GM18526 (cell line): Measurements from ENCODE around the gene GIPR.

ENCODE experiments used
- POLR2A ChIP-seq: IDR thresholded peaks from 3 replicates; pipeline ENCODE4 v1.6.1; 2011; ENCODE audit not compliant: insufficient read length; ENCODE audit errors: extremely low read depth

The GIPR gene

DNA sequence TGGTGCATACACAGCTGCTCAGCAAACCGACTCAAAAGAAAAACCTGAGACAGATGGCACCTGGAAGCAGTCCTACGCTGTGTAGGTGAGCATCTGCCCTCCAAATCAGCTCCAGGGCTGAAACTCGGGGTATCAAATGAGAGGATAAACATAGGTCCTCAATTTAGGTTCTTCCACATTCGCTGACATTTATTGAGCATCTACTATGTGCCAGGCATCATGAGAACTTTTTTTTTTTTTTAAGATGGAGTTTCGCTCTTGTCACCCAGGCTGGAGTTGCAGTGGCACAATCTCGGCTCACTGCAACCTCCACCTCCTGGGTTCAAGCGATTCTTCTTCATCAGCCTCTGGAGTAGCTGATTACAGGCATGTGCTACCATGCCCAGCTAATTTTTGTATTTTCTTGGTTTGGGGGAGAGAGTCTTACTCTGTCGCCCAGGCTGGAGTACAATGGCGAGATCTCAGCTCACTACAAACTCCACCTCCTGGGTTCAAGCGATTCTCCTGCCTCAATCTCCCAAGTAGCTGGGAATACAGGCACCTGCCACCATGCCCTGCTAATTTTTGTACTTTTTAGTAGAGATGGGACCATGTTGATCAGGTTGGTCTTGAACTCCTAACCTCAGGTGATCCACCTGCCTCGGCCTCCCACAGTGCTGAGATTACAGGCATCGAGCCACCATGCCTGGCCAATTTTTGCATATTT, 37.8 kb downstream of the GIPR start:
- no peak for TF ChIP-seq POLR2A

DNA sequence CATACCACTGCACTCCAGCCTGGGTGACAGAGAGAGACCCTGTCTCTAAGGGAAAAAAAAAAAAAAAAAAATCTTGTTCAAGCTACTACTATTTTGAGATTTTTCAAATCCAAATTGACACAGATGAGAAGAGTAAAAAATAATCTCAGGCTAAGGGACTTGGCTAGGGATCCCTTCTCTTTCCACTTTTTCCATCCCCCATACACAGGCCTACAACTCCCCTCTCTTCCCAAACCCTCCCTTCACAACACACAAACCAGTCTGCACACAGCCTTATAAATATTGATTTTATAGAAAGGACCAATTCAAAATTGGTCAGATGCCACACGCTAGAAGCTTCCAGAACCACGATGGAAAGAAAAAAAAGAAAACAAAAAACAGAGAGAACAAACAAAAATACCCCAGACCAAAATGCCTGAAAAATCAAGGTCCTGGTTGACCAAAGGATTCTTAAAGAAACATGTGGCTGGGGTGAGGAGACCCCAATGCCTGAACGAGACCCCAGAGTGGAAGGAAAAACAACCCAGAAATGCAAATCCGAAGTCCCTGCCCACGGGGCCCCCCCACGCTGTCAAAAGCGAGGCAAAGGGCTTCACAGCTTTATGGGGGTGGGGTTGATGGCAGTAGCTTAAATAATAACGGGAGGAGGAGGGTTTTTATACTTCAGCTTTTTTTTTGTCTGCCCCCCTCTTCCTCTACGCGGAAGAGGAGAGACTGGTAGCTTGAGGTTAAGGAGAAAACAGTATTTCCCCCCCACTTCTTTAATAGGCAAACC, 42.5 kb downstream of the GIPR start:
- TF ChIP-seq POLR2A = no peak

DNA sequence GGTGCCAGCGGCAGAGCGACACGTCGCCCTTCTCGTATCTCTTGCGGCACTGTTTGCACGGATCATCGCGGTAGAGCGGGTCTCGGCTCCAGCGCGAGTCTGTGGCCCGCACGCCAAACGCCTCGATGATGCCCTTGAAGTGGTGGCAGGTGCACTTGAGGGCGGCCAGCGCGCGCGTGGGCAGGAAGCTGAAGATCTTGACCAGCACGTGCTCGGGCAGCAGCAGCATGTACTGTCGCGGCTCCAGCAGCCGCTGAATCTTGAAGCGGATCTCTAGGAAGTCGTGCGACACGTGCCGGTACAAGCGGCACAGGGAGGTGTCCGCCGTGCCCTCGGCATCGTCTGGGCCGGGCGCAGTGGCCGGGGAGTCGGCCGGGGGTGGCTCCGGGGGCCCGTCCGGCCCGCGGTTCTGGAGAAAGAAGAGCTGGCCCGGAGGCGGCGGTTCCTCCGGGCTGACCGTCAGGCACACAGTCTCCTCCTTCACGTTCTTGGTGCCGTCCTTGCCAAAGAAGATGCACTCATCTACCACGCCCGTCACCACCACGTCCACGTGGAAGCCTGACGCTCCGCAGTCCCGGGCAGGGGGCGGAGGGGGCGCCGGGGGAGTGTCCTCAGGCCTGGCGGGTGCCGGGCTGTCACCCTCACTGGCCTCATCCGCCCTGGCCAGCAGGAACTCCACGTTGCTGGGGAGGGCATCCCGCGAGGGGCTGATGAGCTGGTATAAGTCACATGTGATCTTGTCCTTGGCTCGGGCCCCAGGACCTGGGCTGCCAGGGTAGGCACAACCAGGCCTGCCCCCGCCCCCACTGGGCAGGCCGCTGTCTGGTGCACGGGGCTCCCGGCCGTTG, 44.1 kb downstream of the GIPR start:
- TF ChIP-seq POLR2A = no peak

DNA sequence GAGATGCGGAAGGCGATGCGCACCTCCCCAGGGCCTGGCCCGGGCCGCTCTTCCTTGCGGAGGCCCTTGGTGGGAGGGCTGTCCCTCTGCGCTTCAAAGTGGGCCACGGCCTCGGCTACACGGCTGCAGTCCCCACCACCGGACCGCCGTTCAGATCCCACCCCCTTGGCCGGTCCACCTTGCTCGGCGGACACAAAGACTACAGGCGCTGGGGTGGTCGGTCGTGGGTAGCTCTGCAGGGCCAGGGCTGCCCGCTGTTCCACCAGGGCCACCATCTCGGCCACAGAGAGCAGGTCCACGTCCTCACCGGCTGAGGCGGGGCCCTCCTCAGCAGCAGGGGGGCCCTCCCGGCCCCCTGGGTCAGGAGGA, 44.7 kb downstream of the GIPR start:
- no peak for TF ChIP-seq POLR2A

DNA sequence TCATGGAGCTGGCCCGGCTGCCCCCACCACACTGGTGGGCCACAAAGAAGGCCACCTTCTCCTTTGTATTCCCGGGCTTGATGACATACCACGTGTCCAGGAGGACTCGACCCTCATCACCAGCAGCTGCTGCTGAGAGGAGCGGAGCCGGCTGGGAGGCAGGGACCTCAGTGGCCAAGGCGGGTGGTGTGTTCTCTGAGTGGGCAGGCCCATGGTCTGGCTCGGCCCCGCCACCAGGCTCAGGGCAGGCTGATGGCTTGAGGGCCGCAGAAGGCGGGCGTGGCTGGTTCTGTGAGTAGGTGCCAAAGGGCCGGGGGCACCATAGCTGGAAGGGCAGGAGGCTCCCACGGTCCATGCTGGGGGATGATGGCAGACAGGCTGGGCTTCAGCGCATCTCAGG, 45.1 kb downstream of the GIPR start:
- no peak for TF ChIP-seq POLR2A

DNA sequence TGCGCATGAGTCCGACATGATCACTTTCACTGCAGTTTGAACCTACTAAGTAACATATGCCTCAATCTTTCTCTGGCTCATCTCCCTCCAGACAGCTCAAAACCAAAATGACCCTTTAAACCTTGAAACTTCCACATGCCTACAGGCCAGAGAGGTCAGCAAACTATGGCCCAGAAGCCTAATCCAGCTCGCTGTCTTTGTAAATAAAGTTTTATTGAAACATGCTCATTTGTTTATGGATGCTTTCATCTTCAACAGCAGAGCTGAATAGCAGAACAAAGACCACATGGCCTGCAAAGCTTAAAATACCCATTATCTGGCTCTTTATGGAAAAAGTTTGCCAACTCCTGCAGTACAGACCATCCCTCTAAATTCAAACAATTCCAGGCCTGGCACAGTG, 47.1 kb downstream of the GIPR start:
- TF ChIP-seq POLR2A = no peak

DNA sequence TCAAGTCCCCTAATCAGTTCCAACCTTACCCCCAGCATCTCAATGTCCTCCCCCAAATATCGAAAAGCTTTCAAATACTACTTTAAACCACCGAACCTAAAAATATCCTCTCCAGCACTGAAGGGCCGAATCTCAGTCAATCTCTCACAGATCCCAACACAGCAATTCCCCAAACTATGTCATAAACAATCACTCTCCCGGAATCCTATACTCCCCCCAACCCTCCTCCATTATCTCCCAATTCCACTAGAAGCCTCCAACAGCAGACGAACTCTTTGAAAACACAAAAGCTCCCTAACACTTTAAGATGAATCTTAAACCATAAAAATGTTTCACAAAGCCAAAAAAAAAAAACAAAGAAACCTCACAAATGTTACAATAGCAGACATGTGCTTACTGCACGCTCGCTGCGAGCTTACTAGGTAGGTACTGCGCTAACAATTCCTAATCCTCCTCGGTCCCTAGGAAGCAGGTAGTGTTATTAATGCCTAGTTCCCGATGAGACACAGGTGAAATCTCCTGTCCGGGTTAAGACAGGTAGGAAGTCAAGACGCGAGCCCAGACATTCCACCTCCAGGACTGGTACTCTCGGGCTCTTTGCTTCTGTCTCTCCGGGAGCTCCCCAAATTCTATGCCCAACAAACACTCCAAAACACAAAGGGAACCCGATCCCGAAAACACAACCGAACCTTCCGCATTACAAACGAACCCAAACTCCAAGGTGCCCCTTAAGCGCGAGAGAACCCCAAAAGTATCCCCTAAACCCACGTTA, 48.5 kb downstream of the GIPR start:
- TF ChIP-seq POLR2A = no peak

DNA sequence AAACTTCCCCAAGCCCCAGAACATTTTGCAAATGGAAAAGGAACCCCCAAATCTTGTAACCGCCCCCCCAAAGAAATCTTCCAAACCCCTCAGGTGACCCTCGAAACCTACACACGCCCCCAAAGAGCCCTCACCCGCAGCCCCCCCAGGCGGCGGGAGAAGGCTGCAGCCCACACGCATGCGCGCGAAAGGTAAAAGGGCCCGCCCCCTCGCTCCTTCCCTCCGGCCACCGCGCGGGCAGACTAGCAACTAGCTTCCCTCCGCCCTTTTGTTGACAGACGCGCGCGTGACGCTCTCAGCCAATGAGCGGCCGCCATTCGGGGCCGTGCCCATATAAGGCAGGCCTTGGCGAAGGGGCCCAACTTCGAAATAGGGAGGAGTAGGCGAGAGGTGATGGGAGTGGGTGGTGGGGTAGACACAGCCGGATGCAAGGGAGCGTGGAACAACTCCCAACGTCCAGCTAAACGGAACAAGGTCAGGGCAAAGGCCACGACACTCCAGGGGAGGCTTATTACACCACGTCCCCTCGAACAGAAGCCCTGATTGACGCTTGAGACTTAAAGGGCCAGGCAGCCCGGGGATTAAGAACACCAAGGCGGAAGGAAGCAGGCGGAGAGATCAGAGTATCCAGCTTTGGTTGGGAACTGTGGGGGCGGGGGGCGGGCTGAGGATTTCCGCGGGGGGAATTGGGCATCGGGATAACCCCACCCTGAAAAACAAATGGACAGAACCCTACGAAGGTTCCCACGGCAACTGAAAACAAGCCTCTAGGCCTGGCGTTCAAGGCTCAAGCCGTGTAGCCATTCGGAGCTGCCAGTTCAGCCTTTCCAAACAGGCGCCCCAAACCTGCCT, 49.3 kb downstream of the GIPR start:
- TF ChIP-seq POLR2A = peak; percentile 35

DNA sequence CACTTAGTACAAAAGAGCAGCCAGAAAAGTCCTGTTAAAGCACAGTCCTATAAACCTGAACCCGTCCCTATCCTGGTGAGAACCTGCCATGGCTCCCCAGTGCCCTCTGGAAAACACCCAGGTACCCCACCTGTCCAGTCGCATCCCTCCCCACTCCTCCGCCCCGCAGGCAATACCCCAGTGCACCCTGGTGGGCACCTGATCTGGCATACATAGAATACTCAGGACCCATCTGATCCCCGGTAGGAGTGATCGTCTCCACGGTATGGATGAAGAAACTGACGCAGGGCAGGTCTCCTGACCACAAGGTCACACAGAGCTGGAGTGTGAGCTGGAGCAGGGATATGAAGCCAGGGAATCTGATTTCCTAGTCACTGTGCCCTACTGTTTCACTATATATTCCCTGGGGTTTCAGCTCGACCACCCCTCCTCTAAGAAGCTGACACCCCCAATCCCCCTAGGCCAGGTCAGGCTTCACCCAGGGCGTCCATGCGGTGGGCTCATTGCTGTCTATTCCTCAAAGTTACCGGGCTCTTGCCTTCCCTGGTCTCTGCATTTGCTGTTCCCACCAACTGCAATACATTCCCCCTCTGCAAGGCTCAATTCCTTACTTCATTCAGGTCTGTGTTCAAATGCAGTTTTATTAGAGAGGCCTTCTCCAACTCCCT, 50.1 kb downstream of the GIPR start:
- no peak for TF ChIP-seq POLR2A

DNA sequence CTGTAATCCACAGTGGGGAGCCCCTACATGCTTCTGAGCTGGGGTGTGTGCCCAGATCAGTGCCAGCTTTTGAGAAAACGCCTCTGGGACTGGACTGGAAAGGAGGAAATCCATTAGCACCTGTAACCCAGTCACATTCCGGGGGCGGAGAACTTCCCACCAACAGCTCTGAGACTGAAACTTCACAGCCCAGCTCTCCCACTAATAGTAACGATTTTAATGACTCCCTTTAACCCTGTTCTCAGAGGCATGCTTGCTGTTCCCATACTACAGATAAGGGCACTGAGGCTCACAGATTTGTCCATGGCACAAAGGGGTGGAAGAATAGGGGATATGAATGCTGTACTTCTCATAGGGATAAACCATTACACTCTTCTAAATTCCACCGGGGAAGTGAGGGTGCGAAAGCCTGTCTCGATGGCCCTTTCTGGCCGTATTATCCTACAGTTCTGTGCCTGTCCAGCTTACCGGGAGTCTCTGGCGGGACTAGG, 61.8 kb downstream of the GIPR start:
- no peak for TF ChIP-seq POLR2A

DNA sequence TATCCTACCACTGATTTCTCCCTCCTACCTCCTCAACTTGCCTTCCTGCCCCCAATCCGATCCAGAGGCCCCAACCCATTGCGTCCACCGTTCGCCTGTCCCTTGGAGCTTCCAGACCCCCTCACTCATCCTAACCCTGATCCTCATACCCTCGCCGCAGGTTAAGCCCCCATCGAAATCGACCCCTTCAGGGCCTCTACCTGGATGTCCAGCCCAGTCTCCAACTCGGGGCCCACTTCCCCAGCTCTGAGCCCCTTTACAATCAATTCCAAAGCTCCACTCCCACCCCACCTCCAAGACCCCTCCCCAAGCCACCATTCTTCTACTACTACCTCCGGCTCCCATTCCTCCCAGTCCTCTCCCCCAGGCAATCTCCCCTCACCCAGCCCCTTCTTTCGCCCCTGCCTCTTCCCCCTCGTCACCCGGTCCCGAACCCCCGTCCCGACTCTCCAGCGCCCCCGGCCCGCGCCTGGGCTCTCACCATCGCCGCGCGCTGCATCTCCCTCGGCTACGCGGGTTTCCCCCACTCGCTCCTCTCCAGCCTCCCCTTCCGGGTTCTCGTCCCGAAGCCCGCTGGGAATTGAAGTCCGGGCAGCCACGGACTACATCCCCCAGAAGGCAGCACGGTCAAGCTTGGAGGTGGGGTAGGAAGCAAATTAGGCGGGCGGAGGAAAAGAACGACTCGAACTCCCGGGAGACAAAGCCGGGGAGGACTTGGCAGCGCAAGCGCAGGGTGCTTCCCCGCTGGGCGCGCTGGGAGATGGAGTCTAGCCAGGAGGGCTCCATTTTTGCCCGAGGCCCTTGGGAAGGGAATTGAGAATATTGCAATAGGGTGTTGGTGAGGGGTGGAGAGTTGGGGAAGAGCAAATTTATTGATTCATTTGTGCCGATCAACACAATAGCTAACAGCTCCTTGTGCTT, 62.6 kb downstream of the GIPR start, which contains the start of gene FBXO46:
Gene FBXO46, minus strand, starts transcription at position 529 of the 921 bp plus-strand sequence. CDS start 17,401 bp downstream, outside the sequence.
- TF ChIP-seq POLR2A = peak; percentile 79
